SK-N-SH (cell line): ENCODE measurements around the gene ZFYVE27. TPM values are rescaled to one million over a fixed set of nuclear protein-coding genes. Genes with fewer than 3 reads are reported as not detected.

Source experiments
- CTCF ChIA-PET: fragments of 300-600, 350-600 bp; formaldehyde crosslinking; extraction: SDS; loops from one replicate; lab custom pipeline; 2021; lab: Yijun Ruan, JAX
- POLR2A ChIA-PET: fragments of 350-600 bp; sonication (Branson Sonifier 250); formaldehyde crosslinking; extraction: SDS; loops from one replicate; lab custom pipeline; 2020; ENCODE audit warnings: antibody characterized with exemption, inconsistent platforms; lab: Yijun Ruan, JAX
- DNase-seq: peaks from one replicate; pipeline ENCODE4 v3.0.0; 2012
- H2AFZ ChIP-seq: fragments of 200-600 bp; sonication (generic); 2 replicates; pipeline ENCODE4 v1.8.1; 2016; ENCODE audit warnings: antibody characterized with exemption, mild to moderate bottlenecking, low read depth
- H3F3A ChIP-seq: fragments of 200-600 bp; sonication (generic); replicated peaks from 2 replicates; pipeline ENCODE3; 2016; ENCODE audit warnings: antibody characterized with exemption, mild to moderate bottlenecking; ENCODE audit not compliant: insufficient read depth
- H3K27ac ChIP-seq, 2 experiments: fragments of 200-500 bp in 1 of 2; fragments of 200-600 bp in 1 of 2; sonication (Bioruptor generic) in 1 of 2; sonication (generic), shearing (Covaris generic) in 1 of 2; 2 replicates each; pipeline versions ENCODE4 v1.5.1 to v1.6.1; 2014 to 2016; ENCODE audit warnings: low read depth in 2 of 2, inconsistent platforms in 1 of 2, low read length in 1 of 2, mild to moderate bottlenecking in 1 of 2, mixed read lengths in 1 of 2
- H3K27me3 ChIP-seq: fragments of 200-600 bp; sonication (generic), shearing (Covaris generic); 2 replicates; pipeline ENCODE4 v1.6.1; 2016; ENCODE audit warnings: mixed run types; ENCODE audit not compliant: insufficient read depth
- H3K36me3 ChIP-seq, 2 experiments: fragments of 200-500 bp in 1 of 2; fragments of 200-600 bp in 1 of 2; sonication (Bioruptor generic) in 1 of 2; sonication (generic) in 1 of 2; replicated peaks in 1 of 2; 2 replicates each; pipeline versions ENCODE3 to v1.5.1; 2014 to 2016; ENCODE audit warnings: low read length in 1 of 2, mild to moderate bottlenecking in 1 of 2; ENCODE audit not compliant: insufficient read depth in 2 of 2, control insufficient read depth in 1 of 2
- H3K4me1 ChIP-seq, 2 experiments: fragments of 200-500 bp in 1 of 2; fragments of 200-600 bp in 1 of 2; sonication (Bioruptor generic) in 1 of 2; sonication (generic), shearing (Covaris generic) in 1 of 2; 2 replicates each; pipeline versions ENCODE4 v1.5.1 to v1.6.1; 2014 to 2016; ENCODE audit warnings: low read depth in 1 of 2, low read length in 1 of 2, mixed run types in 1 of 2; ENCODE audit not compliant: insufficient read depth in 2 of 2, control insufficient read depth in 1 of 2
- H3K4me2 ChIP-seq: fragments of 200-600 bp; sonication (generic), shearing (Covaris generic); 2 replicates; pipeline ENCODE4 v1.6.1; 2017; ENCODE audit warnings: mixed run types
- H3K4me3 ChIP-seq, 2 experiments: fragments of 200-500 bp in 1 of 2; fragments of 200-600 bp in 1 of 2; sonication (Bioruptor generic) in 1 of 2; sonication (generic), shearing (Covaris generic) in 1 of 2; 2 replicates each; pipeline versions ENCODE4 v1.5.1 to v1.8.1; 2014 to 2016; ENCODE audit warnings: low read depth in 2 of 2, inconsistent platforms in 1 of 2, low read length in 1 of 2, mild to moderate bottlenecking in 1 of 2, mixed read lengths in 1 of 2, moderate library complexity in 1 of 2
- H3K79me2 ChIP-seq: fragments of 200-600 bp; sonication (generic); 2 replicates; pipeline ENCODE4 v1.8.1; 2017; ENCODE audit warnings: mild to moderate bottlenecking; ENCODE audit not compliant: insufficient read depth
- H3K9ac ChIP-seq: fragments of 200-600 bp; sonication (generic); 2 replicates; pipeline ENCODE4 v1.6.1; 2017; ENCODE audit warnings: mixed run types
- H3K9me2 ChIP-seq: fragments of 200-600 bp; sonication (generic); 2 replicates; pipeline ENCODE4 v1.6.1; 2017; ENCODE audit warnings: mixed run types
- H3K9me3 ChIP-seq: fragments of 200-600 bp; sonication (generic); 2 replicates; pipeline ENCODE4 v1.6.1; 2017; ENCODE audit warnings: mixed run types, mild to moderate bottlenecking, moderate library complexity
- H4K20me1 ChIP-seq: fragments of 200-600 bp; sonication (generic); 2 replicates; pipeline ENCODE4 v1.6.1; 2017; ENCODE audit warnings: mild to moderate bottlenecking, mixed run types; ENCODE audit not compliant: insufficient read depth
- EZH2phosphoT487 ChIP-seq: fragments of 200-600 bp; sonication (generic); IDR thresholded peaks from 2 replicates; pipeline ENCODE4 v1.6.1; 2017; ENCODE audit warnings: low read depth, mixed run types, mild to moderate bottlenecking, antibody characterized with exemption, moderate library complexity, borderline replicate concordance
- FOXM1 ChIP-seq: IDR thresholded peaks from 2 replicates; pipeline ENCODE4 v1.4.0; 2012; ENCODE audit warnings: low read depth, mild to moderate bottlenecking
- JUND ChIP-seq: IDR thresholded peaks from 2 replicates; pipeline ENCODE4 v1.4.0; 2012
- MAX ChIP-seq: IDR thresholded peaks from 2 replicates; pipeline ENCODE4 v1.4.0; 2012; ENCODE audit warnings: low read depth
- MXI1 ChIP-seq: IDR thresholded peaks from 2 replicates; pipeline ENCODE4 v1.6.1; 2012; ENCODE audit warnings: mild to moderate bottlenecking, low read depth, low read length, improper control_type of control experiment
- NRF1 ChIP-seq: IDR thresholded peaks from 2 replicates; pipeline ENCODE4 v1.6.1; 2012; ENCODE audit warnings: low read depth, mild to moderate bottlenecking, low read length
- POLR2AphosphoS5 ChIP-seq: IDR thresholded peaks from 2 replicates; pipeline ENCODE4 v1.6.1; 2012; ENCODE audit warnings: low read depth, low read length
- RAD21 ChIP-seq: IDR thresholded peaks from 2 replicates; pipeline ENCODE4 v1.6.1; 2012; ENCODE audit warnings: mild to moderate bottlenecking, low read length
- RCOR1 ChIP-seq: fragments of 150-350 bp; IDR thresholded peaks from 2 replicates; pipeline ENCODE4 v1.6.1; 2017; ENCODE audit warnings: antibody characterized with exemption, low read length
- RFX5 ChIP-seq: IDR thresholded peaks from 2 replicates; pipeline ENCODE4 v1.6.1; 2012; ENCODE audit warnings: mild to moderate bottlenecking, improper control_type of control experiment, low read length
- SMC3 ChIP-seq: IDR thresholded peaks from 2 replicates; pipeline ENCODE4 v1.6.1; 2012; ENCODE audit warnings: low read depth, low read length, improper control_type of control experiment
- TAF1 ChIP-seq: IDR thresholded peaks from 2 replicates; pipeline ENCODE4 v1.6.1; 2012; ENCODE audit warnings: low read depth, mild to moderate bottlenecking, low read length, moderate library complexity, borderline replicate concordance
- TEAD4 ChIP-seq: IDR thresholded peaks from 2 replicates; pipeline ENCODE4 v1.4.0; 2012; ENCODE audit warnings: mild to moderate bottlenecking, borderline replicate concordance; ENCODE audit not compliant: insufficient read depth
- WGBS: methylation state at CpG from one replicate; pipeline ENCODE4 v1.1.6; 2017; ENCODE audit warnings: low lambda C conversion rate; 5-methylcytosine and 5-hydroxymethylcytosine counted together
- polyA plus RNA-seq, 3 experiments: library from polyadenylated mRNA; depleted of rRNA; stranded (reverse); fragments of >200 nt; gene quantifications; 2 replicates each; pipeline ENCODE4 v1.2.3, GENCODE V29; 2012
- TF ChIP-seq, protein P1 (sequence below): IDR thresholded peaks from 2 replicates; pipeline ENCODE4 v1.4.0; 2012; ENCODE audit warnings: low read depth, borderline replicate concordance
- TF ChIP-seq, protein P2 (sequence below): fragments of 150-350 bp; IDR thresholded peaks from 2 replicates; pipeline ENCODE4 v1.6.1; 2016; ENCODE audit warnings: mild to moderate bottlenecking, low read depth, low read length
- TF ChIP-seq, protein P3 (sequence below): fragments of 150-350 bp; IDR thresholded peaks from 2 replicates; pipeline ENCODE4 v1.6.1; 2017; ENCODE audit warnings: antibody characterized with exemption, low read length, low read depth, borderline replicate concordance

ZFYVE27 gene
- polyA plus RNA-seq, 1 of the 3 experiments (the other 2 are of a cell fraction), result 30.5 TPM

DNA sequence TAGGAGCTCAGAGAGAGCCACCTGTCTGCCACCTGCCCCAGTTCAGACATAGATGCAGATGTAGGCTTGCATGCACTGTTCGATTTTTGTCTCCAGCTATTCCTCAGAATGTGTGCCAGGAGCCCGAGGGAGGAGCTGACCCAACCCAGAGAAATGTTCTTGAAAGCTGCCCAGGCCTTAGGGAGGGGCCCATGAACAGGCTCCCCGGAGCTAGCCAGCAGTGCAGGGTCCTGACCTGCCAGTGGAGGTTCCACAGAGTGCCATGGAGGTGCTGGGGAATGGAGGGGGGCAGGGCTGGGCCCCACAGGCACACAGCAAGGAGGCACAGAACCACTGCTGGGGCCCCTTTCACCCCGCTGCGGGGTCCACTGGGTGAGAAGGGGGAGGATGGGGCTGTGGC lies 64.5 kb downstream of the ZFYVE27 start:
- H3K4me3 ChIP-seq, result no peak overlapping the region
- TF ChIP-seq RAD21, result no peak
- no peak for TF ChIP-seq MAX
- TF ChIP-seq RFX5, result no peak
- no peak for TF ChIP-seq POLR2AphosphoS5
- no peak overlapping the region for H3K4me2 ChIP-seq
- ChIA-PET POLR2A (no interaction called here), CTCF (interaction anchor here (1.1 to 2.1 kb wide), 3 partner anchors 9 to 29 kb away, joined by 3 to 14 read pairs (median 5); no protein-coding TSS in a partner anchor)
- H4K20me1 ChIP-seq, result no peaks in the 10 kb centered on the region
- H3K36me3 ChIP-seq, result no peaks in the 10 kb centered on the region
- H2AFZ ChIP-seq, result no peak overlapping the region
- H3F3A ChIP-seq, result no peaks in the 10 kb centered on the region
- no peaks in the 10 kb centered on the region for H3K9me3 ChIP-seq
- no peaks in the 10 kb centered on the region for H3K9me2 ChIP-seq
- no peak overlapping the region for H3K27ac ChIP-seq
- no peak overlapping the region for H3K9ac ChIP-seq
- H3K4me1 ChIP-seq, result no peaks in the 10 kb centered on the region
- DNase-seq, result no peak
- no peaks in the 10 kb centered on the region for H3K79me2 ChIP-seq
- no peaks in the 10 kb centered on the region; the same call in 1 of the 2 replicates for H3K27me3 ChIP-seq
- WGBS, result 33% methylated on average over 4 of the region's 5 CpGs

DNA sequence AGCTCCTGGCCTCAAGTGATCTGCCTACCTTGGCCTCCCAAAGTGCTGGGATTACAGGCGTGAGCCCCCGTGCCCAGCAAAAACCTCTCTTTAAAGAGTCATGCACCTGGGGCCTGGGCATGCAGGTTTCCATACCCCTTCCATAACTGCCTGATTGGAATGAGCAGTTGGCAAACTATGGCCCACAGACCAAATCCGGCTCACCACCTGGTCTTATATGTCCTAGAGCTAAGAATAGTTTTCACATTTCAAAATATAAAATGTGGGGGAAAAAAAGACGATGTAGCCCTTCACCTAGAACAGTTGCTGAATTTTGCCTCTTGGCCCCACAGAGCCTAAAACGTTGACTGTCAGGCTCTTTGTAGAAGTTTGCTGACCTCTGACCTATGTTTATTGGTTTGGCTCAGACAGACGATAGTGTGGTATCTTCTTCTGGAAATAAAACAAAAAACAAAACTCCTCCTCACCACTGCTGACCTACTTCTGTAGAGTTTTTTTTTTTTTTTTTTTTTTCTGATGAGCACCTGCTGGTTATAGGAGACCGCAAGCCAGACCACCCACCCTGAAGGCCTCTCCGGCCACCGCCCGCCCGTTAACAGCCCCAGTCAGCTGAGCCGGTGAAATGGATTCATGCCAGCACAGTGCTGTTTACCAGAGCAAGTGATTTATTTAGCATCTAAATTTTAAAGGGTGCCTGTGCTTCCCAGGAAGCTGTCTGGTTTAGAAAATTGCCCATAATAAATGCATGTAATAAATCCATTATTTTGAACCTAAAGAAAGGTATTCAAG lies 68.4 kb downstream of the ZFYVE27 start:
- Histone ChIP-seq H3K4me1 (no peaks in the 10 kb centered on the region), H3F3A (no peaks in the 10 kb centered on the region), H3K27ac (no peak overlapping the region), H4K20me1 (no peaks in the 10 kb centered on the region), H3K9ac (no peak overlapping the region), H3K9me2 (no peaks in the 10 kb centered on the region), H3K9me3 (no peaks in the 10 kb centered on the region), H3K79me2 (no peaks in the 10 kb centered on the region), H3K4me3 (no peak overlapping the region), H3K27me3 (peaks cover 13% of the 10 kb centered on the region; the same call in 1 of the 2 replicates), H2AFZ (no peak overlapping the region), H3K36me3 (no peaks in the 10 kb centered on the region), H3K4me2 (no peak overlapping the region)
- CTCF ChIA-PET, result interaction anchor here (0.9 to 3.8 kb wide), 2 partner anchors 13 to 19 kb away, joined by 3 to 25 read pairs; no protein-coding TSS in a partner anchor
- DNase-seq, result no peak
- 77% methylated on average over 12 of the region's 12 CpGs for WGBS
- POLR2A ChIA-PET, result no interaction called here
- TF ChIP-seq, protein P1, sequence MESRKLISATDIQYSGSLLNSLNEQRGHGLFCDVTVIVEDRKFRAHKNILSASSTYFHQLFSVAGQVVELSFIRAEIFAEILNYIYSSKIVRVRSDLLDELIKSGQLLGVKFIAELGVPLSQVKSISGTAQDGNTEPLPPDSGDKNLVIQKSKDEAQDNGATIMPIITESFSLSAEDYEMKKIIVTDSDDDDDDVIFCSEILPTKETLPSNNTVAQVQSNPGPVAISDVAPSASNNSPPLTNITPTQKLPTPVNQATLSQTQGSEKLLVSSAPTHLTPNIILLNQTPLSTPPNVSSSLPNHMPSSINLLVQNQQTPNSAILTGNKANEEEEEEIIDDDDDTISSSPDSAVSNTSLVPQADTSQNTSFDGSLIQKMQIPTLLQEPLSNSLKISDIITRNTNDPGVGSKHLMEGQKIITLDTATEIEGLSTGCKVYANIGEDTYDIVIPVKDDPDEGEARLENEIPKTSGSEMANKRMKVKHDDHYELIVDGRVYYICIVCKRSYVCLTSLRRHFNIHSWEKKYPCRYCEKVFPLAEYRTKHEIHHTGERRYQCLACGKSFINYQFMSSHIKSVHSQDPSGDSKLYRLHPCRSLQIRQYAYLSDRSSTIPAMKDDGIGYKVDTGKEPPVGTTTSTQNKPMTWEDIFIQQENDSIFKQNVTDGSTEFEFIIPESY, result no peak

DNA sequence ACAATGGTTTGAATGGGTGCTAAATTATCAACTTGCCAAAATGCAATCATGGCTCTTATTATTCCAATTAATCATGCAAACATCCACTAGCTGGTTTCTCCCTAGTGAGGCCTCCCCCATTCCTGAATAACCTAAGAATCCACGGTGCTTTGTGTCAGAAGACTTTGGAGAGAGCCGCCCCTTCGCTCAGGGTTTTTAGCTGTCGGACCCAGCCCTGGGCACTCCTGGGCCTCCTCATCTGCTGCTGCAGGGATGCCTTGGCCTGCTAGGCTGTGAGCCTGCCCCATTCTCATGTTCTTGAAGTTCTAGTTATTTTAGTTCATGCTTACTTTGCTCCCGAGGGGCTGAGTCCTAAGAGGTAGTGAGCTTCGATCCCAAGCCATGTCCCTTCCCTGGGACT lies 69.0 kb downstream of the ZFYVE27 start:
- POLR2A ChIA-PET, result no interaction called here
- no peaks in the 10 kb centered on the region for H3K9me2 ChIP-seq
- H3K27me3 ChIP-seq, result peaks cover 13% of the 10 kb centered on the region; the same call in 1 of the 2 replicates
- H3K9ac ChIP-seq, result no peak overlapping the region
- no peaks in the 10 kb centered on the region for H3K36me3 ChIP-seq
- H3K4me3 ChIP-seq, result no peak overlapping the region
- no peak overlapping the region for H3K4me2 ChIP-seq
- no peaks in the 10 kb centered on the region for H3F3A ChIP-seq
- no peak overlapping the region for H3K27ac ChIP-seq
- DNase-seq, result no peak
- 63% methylated on average over 6 of the region's 6 CpGs for WGBS
- no peaks in the 10 kb centered on the region for H3K79me2 ChIP-seq
- H2AFZ ChIP-seq, result no peak overlapping the region
- CTCF ChIA-PET, result interaction anchor here (0.9 to 3.8 kb wide), 2 partner anchors 14 to 20 kb away, joined by 3 to 25 read pairs; no protein-coding TSS in a partner anchor
- no peaks in the 10 kb centered on the region for H3K9me3 ChIP-seq
- H3K4me1 ChIP-seq, result no peaks in the 10 kb centered on the region
- H4K20me1 ChIP-seq, result no peaks in the 10 kb centered on the region
- TF ChIP-seq, protein P2, sequence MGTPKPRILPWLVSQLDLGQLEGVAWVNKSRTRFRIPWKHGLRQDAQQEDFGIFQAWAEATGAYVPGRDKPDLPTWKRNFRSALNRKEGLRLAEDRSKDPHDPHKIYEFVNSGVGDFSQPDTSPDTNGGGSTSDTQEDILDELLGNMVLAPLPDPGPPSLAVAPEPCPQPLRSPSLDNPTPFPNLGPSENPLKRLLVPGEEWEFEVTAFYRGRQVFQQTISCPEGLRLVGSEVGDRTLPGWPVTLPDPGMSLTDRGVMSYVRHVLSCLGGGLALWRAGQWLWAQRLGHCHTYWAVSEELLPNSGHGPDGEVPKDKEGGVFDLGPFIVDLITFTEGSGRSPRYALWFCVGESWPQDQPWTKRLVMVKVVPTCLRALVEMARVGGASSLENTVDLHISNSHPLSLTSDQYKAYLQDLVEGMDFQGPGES, result no peak
- TF ChIP-seq FOXM1, result no peak
- TF ChIP-seq JUND, result no peak
- TF ChIP-seq MXI1, result no peak
- no peak for TF ChIP-seq MAX
- no peak for TF ChIP-seq POLR2AphosphoS5
- no peak for TF ChIP-seq TAF1
- no peak for TF ChIP-seq TEAD4
- no peak for TF ChIP-seq EZH2phosphoT487
- TF ChIP-seq, protein P3, sequence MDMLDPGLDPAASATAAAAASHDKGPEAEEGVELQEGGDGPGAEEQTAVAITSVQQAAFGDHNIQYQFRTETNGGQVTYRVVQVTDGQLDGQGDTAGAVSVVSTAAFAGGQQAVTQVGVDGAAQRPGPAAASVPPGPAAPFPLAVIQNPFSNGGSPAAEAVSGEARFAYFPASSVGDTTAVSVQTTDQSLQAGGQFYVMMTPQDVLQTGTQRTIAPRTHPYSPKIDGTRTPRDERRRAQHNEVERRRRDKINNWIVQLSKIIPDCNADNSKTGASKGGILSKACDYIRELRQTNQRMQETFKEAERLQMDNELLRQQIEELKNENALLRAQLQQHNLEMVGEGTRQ, result no peak
- no peak for TF ChIP-seq SMC3
- no peak for TF ChIP-seq NRF1
- TF ChIP-seq RCOR1, result no peak
